HG03097 (cell line): ENCODE data around the gene RNF208.
A peak's percentile ranks its signal among the peaks of the same experiment; 100 is the strongest.
"Not testable (repeated sequence)": the region's sequence is repeated elsewhere in the genome, so short reads cannot be mapped to it uniquely, and the experiment has no call there.

Source experiments
- ATAC-seq: cut with Tn5 transposase; IDR thresholded peaks from one replicate; pipeline ENCODE4 v1.9.1; 2021; ENCODE audit not compliant: unreplicated experiment, low FRiP score

The RNF208 gene

DNA sequence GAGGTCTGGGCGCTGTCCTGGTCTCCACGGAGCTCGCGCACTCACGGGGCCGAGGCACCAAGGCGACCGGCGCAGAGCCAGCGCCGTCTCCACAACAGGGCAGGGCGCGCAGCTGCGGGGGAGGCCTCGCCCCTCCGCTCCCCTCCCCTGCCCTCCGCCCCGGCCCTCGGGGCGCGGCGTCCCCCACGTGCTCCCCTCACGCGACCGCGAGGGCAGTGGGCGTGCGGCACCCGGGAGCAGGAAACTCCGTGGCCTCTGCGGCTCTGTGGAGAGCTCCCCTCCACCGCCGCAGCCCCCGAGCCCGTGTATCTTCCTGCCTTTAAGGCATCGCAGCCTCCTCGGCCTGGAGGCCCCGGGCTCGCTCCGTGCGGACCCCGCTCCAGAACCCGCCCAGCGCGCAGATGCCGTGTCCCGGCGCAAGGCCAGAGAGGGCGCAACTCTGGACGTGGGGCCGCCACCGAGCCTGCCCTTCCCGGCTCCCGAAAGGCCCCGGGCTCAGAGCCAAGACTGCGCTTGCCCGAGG, 18.3 kb upstream of the RNF208 start:
- peak; percentile 28 for ATAC-seq

DNA sequence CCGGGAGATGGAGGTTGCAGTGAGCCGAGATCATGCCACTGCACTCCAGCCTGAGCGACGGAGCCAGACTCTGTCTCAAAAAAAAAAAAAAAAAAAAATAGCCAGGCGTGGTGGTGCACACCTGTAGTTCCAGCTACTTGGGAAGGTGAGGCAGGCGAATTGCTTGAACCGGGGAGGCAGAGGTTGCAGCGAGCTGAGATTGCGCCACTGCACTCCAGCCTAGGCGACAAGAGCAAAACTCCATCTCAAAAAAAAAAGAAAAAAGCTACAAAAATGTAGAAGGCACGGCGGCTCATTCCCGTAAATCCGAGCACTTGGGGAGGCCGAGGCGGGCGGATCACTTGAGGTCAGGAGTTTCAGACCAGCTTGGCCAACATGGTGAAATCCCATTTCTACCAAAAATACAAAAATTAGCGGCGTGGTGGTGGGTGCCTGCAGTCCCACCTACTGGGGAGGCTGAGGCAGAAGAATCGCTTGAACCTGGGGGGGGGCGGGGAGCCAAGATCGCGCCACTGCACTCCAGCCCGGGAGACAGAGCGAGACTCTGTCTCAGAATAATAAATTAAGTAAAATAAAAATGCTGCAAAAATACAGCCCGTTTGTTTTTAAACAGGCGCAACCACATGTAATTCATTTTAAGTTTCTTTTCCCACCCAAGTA, 17.6 kb upstream of the RNF208 start:
- ATAC-seq = not testable (repeated sequence)

DNA sequence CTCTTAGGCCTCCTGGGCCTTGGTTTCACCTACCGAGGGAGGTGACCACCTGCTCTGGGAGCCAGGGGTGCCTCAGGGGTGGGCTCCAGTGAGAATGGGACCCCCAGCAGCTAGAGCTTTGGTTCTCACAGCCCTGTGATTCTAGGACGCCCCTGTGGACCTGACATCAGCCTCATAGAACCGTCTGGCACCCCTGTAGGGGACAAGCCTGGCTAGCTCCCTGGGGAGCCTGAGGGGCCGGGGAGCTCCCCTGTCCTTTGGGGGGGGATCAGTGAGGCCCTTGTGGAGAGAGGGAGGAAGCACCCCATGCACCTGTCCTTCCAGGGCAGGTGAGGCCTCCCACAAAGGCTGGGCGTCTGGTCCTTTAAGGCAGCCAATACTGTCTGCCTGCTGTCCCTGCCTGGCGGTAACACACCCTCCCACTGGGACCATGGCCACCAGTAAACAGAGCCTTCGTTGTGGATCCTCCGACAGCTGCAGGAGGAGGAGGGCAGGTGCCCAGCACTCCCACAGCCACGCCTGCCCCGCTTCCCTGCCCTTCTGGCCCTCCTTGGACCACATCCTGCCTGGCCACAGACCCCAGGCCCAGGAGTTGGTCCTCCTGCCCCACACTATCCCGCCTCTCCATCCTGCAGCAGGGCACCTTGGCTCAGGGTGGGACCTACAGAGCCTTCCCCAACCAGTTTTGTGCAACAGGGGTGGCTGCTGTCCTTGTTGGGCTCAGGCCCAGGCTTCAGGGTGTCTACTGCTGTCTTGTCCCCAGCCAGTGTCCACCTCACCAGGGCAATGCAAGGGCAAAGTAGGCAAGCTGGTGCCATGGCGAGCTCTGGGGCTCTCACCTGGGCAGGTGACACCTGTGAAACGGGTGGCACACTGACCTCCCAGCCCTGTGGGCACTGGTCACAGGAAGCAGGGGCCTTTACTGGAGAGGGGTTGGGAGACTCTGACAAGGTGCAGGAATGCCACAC, 16.0 kb upstream of the RNF208 start:
- no peak for ATAC-seq

DNA sequence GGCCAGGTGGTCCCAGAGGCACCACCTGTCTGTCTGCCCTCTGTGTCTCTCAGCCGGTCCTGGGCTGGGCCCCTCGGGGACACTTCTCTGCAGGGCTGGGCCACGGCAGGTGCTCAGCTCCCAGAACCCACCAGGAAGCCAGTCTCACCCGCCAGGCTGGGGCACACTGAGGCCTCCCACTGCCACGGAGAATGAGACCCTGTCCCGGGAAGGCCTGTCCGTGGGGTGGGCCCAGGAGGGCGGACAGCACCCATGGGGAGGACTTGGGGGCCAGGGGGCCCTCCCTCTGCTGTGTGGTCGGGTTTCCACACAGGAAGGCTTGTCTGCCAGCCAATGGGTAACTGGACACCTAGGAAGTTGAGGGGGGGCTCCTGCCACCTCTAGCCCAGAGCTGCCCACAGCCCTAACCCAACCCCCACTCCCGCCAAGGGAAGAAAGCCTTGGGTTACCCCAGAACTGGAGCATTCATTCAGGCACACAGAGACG, 14.9 kb upstream of the RNF208 start:
- ATAC-seq = no peak

DNA sequence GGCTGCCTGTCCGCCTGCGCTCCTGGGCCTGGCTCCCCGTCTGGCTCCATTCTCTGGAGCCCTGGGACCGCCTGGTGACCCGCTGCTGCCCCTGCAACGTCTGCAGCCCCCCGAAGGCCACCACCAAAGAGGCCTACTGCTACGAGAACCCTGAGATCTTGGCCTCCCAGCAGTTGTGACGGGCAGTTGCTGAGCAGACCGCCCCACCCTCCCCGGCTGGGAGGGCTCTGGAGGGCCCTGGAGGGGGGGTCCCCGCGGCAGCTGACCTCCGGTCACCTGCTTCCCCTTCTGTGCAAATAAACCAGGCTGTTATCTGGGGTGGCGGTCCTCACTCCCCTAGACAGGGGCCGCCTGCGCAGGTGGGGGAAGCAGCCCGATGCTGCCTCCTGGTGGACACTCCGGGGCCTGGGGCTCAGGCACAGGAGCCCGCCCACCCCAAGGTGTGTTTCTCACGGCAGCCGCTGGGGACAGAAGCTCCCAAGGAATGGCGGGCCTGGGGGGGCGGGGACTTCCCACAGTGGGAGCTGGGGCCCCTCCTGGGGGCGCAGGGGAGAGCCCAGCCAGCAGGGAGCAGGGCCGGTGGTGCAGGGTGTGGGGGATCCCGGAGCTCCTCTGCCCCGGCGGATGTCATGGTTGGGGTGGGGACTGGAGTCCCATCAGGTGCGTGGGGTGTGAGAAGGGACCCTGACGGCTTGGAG, 14.3 kb upstream of the RNF208 start:
- no peak for ATAC-seq

DNA sequence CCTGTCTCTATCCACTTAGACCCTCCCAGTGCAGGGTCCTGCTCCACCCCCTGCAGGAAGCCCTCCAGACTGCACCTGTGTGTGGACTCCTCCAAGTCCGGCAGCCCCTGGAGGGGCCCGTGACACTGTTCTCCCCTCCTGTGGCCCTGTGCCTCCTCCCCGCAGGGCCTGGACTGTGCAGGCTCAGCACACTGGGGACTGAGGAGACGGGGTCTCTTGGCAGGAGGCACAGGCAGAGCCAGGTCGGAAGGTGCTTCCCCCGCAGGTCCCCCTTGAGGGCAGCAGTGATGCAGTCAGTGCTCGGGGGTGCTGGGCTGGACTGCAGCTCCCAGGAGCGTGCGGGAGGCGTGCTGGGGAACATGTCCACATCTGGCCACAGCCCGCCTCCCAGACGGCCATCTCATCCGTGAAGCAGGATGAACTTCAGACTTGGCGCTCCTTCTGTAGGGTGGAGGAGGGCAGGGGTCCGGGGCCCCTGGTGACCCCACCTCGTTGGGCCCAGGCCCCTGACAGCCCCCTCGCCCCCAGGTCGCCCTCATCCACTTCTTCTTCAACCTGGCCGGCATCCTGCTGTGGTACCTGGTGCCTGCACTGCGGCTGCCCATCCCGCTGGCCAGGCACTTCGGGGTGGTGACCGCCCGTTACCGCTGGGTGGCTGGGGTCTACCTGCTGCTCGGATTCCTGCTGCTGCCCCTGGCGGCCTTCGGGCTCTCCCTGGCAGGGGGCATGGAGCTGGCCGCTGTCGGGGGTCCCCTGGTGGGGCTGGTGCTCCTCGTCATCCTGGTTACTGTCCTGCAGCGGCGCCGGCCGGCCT, 13.6 kb upstream of the RNF208 start:
- no peak for ATAC-seq

DNA sequence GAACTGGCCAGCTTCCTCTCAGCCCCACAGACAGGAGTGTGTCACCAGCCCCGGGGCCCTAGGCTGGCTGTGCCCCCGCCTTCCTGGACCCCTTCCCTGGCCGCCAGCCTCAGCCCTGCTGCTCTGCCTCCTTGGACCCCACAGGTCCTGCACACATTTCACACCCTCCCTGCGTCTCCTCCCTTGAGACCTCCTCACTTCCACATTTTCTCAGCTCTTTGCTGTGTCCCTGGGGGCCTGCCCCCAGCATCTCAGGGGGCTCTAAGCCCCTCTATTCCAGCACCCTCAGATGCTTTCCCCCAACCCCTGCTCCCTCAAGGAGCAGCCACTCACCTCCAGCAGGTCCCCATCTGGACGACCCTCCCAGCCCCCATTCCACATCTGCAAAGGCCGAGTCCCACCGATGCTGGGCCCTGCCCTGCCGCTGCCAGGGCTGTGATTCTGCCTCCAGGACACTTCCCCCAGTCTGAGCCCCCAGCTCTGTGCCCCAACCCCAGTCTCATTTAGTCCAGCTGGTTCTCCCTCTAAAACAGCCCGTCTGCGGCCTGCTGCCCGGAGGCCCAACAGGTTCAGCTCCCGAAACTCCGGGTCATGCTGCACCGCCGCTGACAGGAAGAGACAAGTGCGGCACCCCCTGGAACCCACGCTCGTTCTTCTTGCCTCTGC, 12.9 kb upstream of the RNF208 start:
- ATAC-seq = no peak

DNA sequence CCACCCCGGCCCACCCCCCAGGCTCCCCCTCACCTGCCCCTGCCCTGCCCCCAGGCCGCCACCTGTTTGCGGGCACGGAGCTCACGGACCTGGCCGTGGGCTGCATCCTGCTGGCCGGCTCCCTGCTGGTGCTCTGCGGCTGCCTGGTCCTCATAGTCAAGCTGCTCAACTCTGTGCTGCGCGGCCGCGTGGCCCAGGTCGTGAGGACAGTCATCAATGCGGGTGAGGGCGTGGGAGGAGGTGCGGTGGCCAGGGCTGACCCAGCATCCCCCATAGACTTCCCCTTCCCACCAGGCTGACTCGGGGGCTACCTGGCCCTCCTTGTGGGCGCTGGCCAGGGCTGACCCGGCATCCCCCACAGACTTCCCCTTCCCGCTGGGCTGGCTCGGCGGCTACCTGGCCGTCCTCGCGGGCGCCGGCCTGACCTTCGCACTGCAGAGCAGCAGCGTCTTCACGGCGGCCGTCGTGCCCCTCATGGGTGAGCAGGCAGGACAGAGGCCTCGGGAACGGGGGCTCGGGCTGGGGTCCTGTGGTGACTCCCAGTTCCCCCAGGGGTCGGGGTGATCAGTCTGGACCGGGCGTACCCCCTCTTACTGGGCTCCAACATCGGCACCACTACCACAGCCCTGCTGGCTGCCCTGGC, 12.1 kb upstream of the RNF208 start:
- no peak for ATAC-seq

DNA sequence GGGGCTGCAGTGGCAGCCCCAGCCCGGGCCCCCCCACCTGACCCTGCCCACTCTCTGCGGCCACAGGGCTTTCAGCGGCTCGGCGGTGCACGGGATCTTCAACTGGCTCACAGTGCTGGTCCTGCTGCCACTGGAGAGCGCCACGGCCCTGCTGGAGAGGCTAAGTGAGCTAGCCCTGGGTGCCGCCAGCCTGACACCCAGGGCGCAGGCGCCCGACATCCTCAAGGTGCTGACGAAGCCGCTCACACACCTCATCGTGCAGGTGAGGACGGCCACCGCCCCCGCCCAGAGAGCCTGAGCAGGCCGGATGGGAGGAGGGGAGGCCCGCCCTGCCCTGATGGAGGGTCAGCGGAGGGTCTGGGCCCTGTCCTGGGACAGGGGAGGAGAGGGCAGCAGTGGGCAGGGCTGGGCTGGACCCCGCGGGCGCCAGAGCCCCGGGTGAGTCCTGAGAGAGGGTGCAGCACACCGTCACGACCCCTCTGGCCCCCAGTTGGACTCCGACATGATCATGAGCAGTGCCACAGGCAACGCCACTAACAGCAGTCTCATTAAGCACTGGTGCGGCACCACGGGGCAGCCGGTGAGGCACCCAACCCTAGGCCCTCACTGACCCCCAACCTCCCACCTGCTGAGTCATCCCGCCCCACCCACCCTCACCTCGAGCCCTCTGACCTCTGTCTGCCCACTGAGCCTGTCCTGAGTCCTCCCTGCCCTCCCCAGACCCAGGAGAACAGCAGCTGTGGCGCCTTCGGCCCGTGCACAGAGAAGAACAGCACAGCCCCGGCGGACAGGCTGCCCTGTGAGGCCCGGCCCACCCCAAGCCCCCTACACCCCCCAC, 11.3 kb upstream of the RNF208 start:
- ATAC-seq = no peak

DNA sequence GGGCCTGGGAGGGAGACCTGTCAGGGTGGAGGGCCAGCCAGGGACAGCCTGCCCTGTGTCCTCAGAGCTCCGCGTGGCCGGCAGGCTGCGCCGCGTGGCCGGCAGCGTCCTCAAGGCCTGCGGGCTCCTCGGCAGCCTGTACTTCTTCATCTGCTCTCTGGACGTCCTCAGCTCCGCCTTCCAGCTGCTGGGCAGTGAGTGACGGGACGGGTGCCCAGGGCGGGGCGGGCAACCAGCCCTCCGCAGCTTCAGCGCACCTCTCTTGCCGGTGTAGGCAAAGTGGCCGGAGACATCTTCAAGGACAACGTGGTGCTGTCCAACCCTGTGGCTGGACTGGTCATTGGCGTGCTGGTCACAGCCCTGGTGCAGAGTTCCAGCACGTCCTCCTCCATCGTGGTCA, 10.5 kb upstream of the RNF208 start:
- no peak for ATAC-seq

DNA sequence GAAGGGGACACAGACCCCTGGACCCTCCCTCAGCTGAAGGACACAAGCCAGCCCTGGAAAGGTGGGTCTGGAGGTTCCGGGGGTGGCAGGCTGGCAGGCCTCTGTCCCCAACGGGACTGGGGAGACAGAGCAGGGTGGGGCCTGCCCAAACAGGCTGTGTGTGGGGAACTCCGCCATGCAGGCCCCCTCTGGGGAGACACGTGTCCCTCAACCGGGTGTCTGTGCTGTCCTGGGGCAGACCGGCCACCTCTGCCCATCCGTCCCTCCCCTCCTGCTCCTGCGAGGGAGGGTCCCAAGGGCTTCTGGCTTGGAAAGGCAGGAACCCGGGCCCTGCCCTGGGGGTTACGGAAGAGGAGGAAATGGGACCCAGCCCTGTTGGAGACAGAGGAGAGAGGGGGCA, 10.1 kb upstream of the RNF208 start:
- no peak for ATAC-seq

DNA sequence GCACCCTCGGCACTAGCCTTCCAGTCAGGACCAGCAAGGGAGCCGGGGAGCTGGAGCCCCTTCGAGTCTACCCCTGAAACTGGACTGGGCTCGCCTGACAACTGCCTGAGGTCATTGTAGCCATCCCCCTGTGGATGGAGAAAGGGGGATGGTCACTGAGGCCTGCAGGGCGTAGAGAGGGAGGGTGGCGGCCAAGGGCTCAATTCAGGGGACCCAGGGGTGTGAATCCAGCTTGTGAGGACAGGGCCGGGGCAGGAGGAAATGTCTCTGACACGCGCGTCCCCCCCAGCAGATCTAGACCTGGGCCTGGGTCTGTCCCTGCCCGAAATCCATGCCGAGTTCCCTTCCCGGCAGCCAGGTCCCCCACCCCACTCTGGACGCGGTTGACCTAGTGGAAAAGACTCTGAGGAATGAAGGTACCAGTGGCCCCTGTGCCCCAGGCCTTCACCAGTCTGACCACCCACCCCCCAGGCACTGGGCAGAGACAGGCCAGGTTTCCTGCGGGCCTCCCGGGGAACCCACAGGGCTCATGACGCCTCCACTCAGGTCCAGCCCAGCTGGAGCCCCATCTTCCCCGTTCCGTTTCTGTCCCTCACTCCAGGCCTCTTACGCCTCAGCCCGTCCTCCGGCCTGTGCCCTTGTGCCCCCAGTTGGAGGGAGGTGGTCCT, 9.5 kb upstream of the RNF208 start:
- no peak for ATAC-seq

DNA sequence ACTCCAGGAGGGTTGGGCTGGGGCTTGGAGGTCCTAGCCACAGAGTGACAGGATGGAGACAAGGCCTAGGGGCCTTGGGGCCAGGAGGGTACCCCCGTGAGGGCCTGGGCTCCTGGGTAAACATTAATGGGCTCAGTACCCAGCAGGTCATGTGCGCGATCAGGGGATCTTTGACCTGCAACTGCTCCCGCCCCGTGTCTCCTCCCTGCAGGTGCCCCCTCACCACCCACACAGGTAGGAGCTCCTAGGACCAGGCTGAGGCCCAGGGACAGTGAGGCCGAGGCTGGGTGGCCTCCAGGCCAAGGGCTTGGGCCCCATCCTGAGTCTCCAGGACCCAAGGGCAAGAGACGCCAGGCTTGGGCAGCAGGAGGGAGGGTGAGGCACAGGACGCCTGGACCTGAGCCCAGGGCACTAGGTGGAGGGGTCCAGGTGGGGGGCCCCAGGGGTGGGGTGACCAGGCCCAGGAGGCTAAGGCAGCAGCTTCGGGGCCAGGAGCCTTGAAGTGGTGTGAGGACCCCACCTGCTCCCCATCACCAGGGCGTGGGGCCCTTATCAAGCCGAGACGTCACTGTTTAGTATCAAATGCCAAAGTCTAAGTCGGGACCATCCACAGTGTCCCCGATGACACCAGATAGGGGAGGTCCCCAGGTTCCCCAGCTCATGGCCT, 8.8 kb upstream of the RNF208 start, which contains the start of gene SLC34A3:
TSS of gene SLC34A3 (plus strand) at position 197 of the 667 bp plus-strand sequence. CDS start 802 bp downstream, outside the sequence.
- no peak for ATAC-seq

DNA sequence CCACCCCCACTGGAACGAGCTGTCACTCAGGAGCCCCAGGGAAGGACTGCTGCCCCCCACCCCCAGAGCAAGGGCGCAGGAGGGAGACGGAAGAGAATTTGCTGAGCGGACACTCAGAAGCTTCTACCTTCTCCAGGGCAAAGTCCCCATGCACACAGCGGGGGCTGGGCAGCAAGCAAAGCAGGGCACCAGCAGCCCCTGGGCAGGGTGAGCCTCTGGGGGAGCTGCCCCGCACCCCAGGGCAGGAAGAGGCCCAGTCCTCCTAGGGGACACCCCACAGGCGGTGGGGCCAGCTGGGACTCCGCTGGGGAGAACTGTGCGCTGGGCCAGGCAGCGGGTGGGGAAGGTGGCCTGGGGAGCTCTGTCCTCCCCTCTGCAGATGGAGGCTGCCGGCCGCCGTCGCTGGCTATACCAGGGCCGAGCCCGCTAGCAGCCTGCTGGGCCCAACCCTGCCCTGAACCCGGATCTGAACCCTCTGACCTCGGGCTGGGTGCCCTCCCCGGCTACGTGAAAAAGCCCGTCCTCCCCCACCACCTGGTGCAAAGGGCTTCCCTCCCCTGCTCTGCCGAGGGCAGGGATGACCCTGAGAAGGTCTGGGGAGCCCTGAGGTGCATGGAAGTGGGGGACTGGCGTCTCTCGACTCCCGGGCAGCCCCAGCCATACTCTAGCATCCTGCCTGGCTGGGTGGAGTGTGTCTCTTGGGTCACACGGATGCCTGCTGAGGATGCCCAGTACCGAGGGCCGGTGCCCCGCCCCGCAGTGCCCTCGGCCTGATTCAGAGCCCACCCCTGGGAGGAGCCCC, 8.1 kb upstream of the RNF208 start:
- ATAC-seq = no peak

DNA sequence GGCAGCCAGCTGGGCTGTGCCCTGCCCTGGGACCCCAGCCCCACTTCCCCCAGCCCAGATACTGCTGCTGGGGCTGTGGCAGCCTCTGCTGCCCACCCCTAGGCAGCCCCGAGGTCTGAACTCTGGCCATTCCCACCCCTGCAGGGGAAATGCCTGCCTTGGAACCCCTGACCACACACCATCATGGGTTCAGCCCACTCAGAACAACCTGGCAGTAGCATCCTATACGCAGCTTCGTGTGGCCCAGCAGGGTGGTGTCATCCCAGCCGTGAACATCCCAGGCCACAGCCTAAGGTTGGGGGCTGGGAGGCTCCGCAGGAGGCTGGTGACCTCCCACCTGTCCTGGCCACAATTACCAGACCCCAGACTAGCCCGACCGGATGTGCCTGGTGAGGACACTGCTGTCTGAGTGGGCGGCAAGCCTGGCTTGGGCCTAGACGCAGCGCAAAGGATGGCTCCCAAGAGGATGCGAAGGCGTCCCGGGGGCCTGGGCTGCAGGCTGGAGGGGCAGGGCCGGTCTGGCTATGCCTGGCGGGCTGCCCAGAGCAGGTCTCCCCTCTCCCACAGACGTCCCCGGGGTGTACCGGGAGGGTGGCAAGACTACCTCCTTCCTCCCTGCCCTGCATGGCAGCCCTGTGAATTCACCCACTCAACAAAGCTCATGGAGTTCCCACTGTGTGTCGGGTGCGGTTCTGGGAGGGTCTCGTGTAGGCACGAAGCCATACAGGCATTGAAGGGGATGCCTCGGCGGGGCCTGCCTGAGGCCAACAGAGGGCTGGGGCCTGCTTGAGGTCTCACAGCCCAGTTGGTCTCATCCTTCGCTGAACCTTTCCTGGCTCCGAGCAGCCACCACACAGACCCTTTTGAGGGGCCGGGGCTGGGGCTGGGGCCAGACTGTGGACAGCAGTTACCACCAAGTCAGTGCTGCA, 7.2 kb upstream of the RNF208 start:
- no peak for ATAC-seq
